Brain microvascular endothelial cell (primary cell): ENCODE data around the gene DAAM2.

Experiments used
- DNase-seq: peaks from one replicate; pipeline ENCODE4 v3.0.0-alpha.2; 2020
- H3K27ac ChIP-seq: fragments of 250-450 bp; sonication (Bioruptor Pico); 2 replicates; pipeline ENCODE4 v1.5.1; 2020; ENCODE audit warnings: mild to moderate bottlenecking, moderate library complexity
- H3K27me3 ChIP-seq: fragments of 250-450 bp; sonication (Bioruptor Pico); replicated peaks from 2 replicates; pipeline ENCODE4 v1.5.1; 2020; ENCODE audit warnings: mild to moderate bottlenecking
- H3K36me3 ChIP-seq: fragments of 250-450 bp; sonication (Bioruptor Pico); replicated peaks from 2 replicates; pipeline ENCODE4 v1.5.1; 2020; ENCODE audit warnings: mild to moderate bottlenecking
- H3K4me3 ChIP-seq: 2 replicates; pipeline ENCODE4 v1.5.1; 2011; ENCODE audit warnings: low read depth, mild to moderate bottlenecking, control low read depth, low read length, moderate library complexity
- CTCF ChIP-seq: IDR thresholded peaks from 2 replicates; pipeline ENCODE4 v1.5.1; 2011; ENCODE audit warnings: low read depth, mild to moderate bottlenecking, moderate library complexity, low read length, control low read depth, inconsistent platforms; ENCODE audit errors: missing control alignments
- in situ Hi-C: cut with HindIII; loops from 2 replicates; pipeline ENCODE4 v1.10.0; 2017; ENCODE audit warnings: low sequenced_read_pairs, low pct_ligation_motif_present

Gene DAAM2

GRCh38 chr6:39839445-39839844, 47.3 kb downstream of the DAAM2 start:
- TF ChIP-seq CTCF, result no peak
- in situ Hi-C loops, result no loop called here
- H3K36me3 ChIP-seq, result no peaks in the 10 kb centered on the region
- H3K27ac ChIP-seq, result no peak overlapping the region
- H3K27me3 ChIP-seq, result no peaks in the 10 kb centered on the region
- DNase-seq, result no peak
- no peak overlapping the region for H3K4me3 ChIP-seq

- Histone ChIP-seq H3K4me3 (no peak overlapping the region), H3K27ac (no peak overlapping the region), H3K27me3 (no peaks in the 10 kb centered on the region), H3K36me3 (no peaks in the 10 kb centered on the region)
- in situ Hi-C loops, result no loop called here
- TF ChIP-seq CTCF, result no peak
- no peak for DNase-seq
Observed at GRCh38 chr6:39840781-39841180, 48.6 kb downstream of the DAAM2 start.

- no peaks in the 10 kb centered on the region for H3K27me3 ChIP-seq
- no peak for DNase-seq
- H3K4me3 ChIP-seq, result no peak overlapping the region
- no peaks in the 10 kb centered on the region for H3K36me3 ChIP-seq
- in situ Hi-C loops, result no loop called here
- no peak overlapping the region for H3K27ac ChIP-seq
- no peak for TF ChIP-seq CTCF
Observed at GRCh38 chr6:39841291-39841690, 49.1 kb downstream of the DAAM2 start.

GRCh38 chr6:39841923-39842322, 49.7 kb downstream of the DAAM2 start:
- Histone ChIP-seq H3K36me3 (no peaks in the 10 kb centered on the region), H3K27ac (no peak overlapping the region), H3K4me3 (no peak overlapping the region), H3K27me3 (no peaks in the 10 kb centered on the region)
- no peak for TF ChIP-seq CTCF
- in situ Hi-C loops, result no loop called here
- no peak for DNase-seq

- in situ Hi-C loops, result no loop called here
- peak; percentile 57 for TF ChIP-seq CTCF
Observed at GRCh38 chr6:39843305-39844020, 51.3 kb downstream of the DAAM2 start.

GRCh38 chr6:39844866-39845265, 52.7 kb downstream of the DAAM2 start:
- Histone ChIP-seq H3K27me3 (no peaks in the 10 kb centered on the region), H3K4me3 (no peak overlapping the region), H3K27ac (no peak overlapping the region), H3K36me3 (no peaks in the 10 kb centered on the region)
- in situ Hi-C loops, result no loop called here
- no peak for DNase-seq
- no peak for TF ChIP-seq CTCF

More at GRCh38 chr6:39843305-39844020, 51.3 kb downstream of the DAAM2 start:
- Histone ChIP-seq H3K4me3 (no peak overlapping the region), H3K27ac (no peak overlapping the region), H3K27me3 (no peaks in the 10 kb centered on the region), H3K36me3 (no peaks in the 10 kb centered on the region)
- DNase-seq, result peak; percentile 46
